Neutrophil (primary cell): ENCODE measurements around the gene ISL2.

ENCODE experiments used
- H3K27ac ChIP-seq: fragments of 200-600 bp; sonication (generic); 2 replicates; pipeline ENCODE4 v1.5.1; 2016; ENCODE audit warnings: mild to moderate bottlenecking, moderate library complexity
- H3K27me3 ChIP-seq: fragments of 200-600 bp; sonication (generic); 2 replicates; pipeline ENCODE4 v1.6.0; 2016; ENCODE audit warnings: mild to moderate bottlenecking
- H3K36me3 ChIP-seq: fragments of 200-600 bp; sonication (generic); 2 replicates; pipeline ENCODE4 v1.5.1; 2017
- H3K4me1 ChIP-seq, 2 experiments: fragments of 200-600 bp in 1 of 2; sonication (generic) in 1 of 2; 1 replicate in 1 of 2; 2 replicates in 1 of 2; pipeline versions ENCODE4 v1.5.1 to v1.6.1; 2013 to 2016; ENCODE audit warnings: low read depth in 1 of 2, low read length in 1 of 2, mild to moderate bottlenecking in 1 of 2, moderate library complexity in 1 of 2; ENCODE audit not compliant: control insufficient read depth in 1 of 2, insufficient read depth in 1 of 2
- H3K4me3 ChIP-seq, 2 experiments: fragments of 200-600 bp in 1 of 2; sonication (generic) in 1 of 2; 1 replicate in 1 of 2; 2 replicates in 1 of 2; pipeline ENCODE4 v1.5.1; 2013 to 2016; ENCODE audit warnings: low read depth in 1 of 2, low read length in 1 of 2, mild to moderate bottlenecking in 1 of 2, moderate library complexity in 1 of 2
- H3K9me3 ChIP-seq: fragments of 200-600 bp; sonication (generic); 2 replicates; pipeline ENCODE4 v1.5.1; 2016
- CTCF ChIP-seq: fragments of 200-600 bp; sonication (generic); IDR thresholded peaks from 2 replicates; pipeline ENCODE4 v1.5.1; 2016; ENCODE audit warnings: antibody characterized with exemption

ISL2 gene

GRCh38 chr15:76376816-76377215, 40.2 kb downstream of the ISL2 start:
- Histone ChIP-seq H3K27ac (no peak overlapping the region), H3K27me3 (no peaks in the 10 kb centered on the region)

GRCh38 chr15:76377217-76377616, 40.6 kb downstream of the ISL2 start:
- Histone ChIP-seq H3K27me3 (no peaks in the 10 kb centered on the region), H3K9me3 (no peaks in the 10 kb centered on the region), H3K27ac (no peak overlapping the region), H3K36me3 (peaks cover 4% of the 10 kb centered on the region), H3K4me1 (no peaks in the 10 kb centered on the region), H3K4me3 (no peak overlapping the region)
- TF ChIP-seq CTCF, result no peak

More at GRCh38 chr15:76376816-76377215, 40.2 kb downstream of the ISL2 start:
- Histone ChIP-seq H3K9me3 (no peaks in the 10 kb centered on the region), H3K4me3 (no peak overlapping the region), H3K4me1 (no peaks in the 10 kb centered on the region), H3K36me3 (peaks cover 8% of the 10 kb centered on the region)
- TF ChIP-seq CTCF, result no peak

- H3K27me3 ChIP-seq, result no peaks in the 10 kb centered on the region
Observed at GRCh38 chr15:76377751-76378150, 41.2 kb downstream of the ISL2 start.

GRCh38 chr15:76378691-76379090, 42.1 kb downstream of the ISL2 start:
- H3K4me1 ChIP-seq, result no peaks in the 10 kb centered on the region
- no peak for TF ChIP-seq CTCF
- no peaks in the 10 kb centered on the region for H3K9me3 ChIP-seq
- no peaks in the 10 kb centered on the region for H3K36me3 ChIP-seq
- no peaks in the 10 kb centered on the region for H3K27me3 ChIP-seq
- no peak overlapping the region for H3K4me3 ChIP-seq
- H3K27ac ChIP-seq, result no peak overlapping the region

More at GRCh38 chr15:76377751-76378150, 41.2 kb downstream of the ISL2 start:
- no peaks in the 10 kb centered on the region for H3K36me3 ChIP-seq
- no peak overlapping the region for H3K4me3 ChIP-seq
- no peaks in the 10 kb centered on the region for H3K9me3 ChIP-seq
- H3K27ac ChIP-seq, result no peak overlapping the region
- H3K4me1 ChIP-seq, result no peaks in the 10 kb centered on the region
- TF ChIP-seq CTCF, result no peak

- Histone ChIP-seq H3K4me3 (no peak overlapping the region), H3K27me3 (no peaks in the 10 kb centered on the region), H3K36me3 (no peaks in the 10 kb centered on the region), H3K27ac (no peak overlapping the region), H3K9me3 (no peaks in the 10 kb centered on the region), H3K4me1 (no peaks in the 10 kb centered on the region)
- TF ChIP-seq CTCF, result no peak
Observed at GRCh38 chr15:76380249-76380648, 43.7 kb downstream of the ISL2 start.

GRCh38 chr15:76381366-76381765, 44.8 kb downstream of the ISL2 start:
- no peaks in the 10 kb centered on the region for H3K36me3 ChIP-seq
- TF ChIP-seq CTCF, result no peak
- no peaks in the 10 kb centered on the region for H3K9me3 ChIP-seq
- H3K4me1 ChIP-seq, result no peaks in the 10 kb centered on the region
- H3K4me3 ChIP-seq, result no peak overlapping the region
- H3K27me3 ChIP-seq, result no peaks in the 10 kb centered on the region
- no peak overlapping the region for H3K27ac ChIP-seq
